ENCODE measurements around the gene CNKSR3.

The CNKSR3 gene

GRCh38 chr6:154448448-154449096 is 61.9 kb downstream of the CNKSR3 start:
- peak; percentile 73 for DNase-seq

GRCh38 chr6:154447954-154448353 is 62.5 kb downstream of the CNKSR3 start:
- DNase-seq = peak; percentile 9

GRCh38 chr6:154446984-154447383 is 63.5 kb downstream of the CNKSR3 start:
- no peak for DNase-seq

- DNase-seq = no peak
These were observed 65.1 kb downstream of the CNKSR3 start for GRCh38 chr6:154445417-154445816.

GRCh38 chr6:154441995-154442310 is 68.5 kb downstream of the CNKSR3 start:
- DNase-seq = no peak

GRCh38 chr6:154440422-154441043 is 70.0 kb downstream of the CNKSR3 start:
- DNase-seq = no peak

- DNase-seq = no peak
These were observed 70.5 kb downstream of the CNKSR3 start for GRCh38 chr6:154440022-154440421.

- no peak for DNase-seq
These were observed 71.5 kb downstream of the CNKSR3 start for GRCh38 chr6:154438882-154439415.

GRCh38 chr6:154435400-154435945 is 75.0 kb downstream of the CNKSR3 start:
- no peak for DNase-seq

- no peak for DNase-seq
These were observed 75.8 kb downstream of the CNKSR3 start for GRCh38 chr6:154434662-154435061.

- DNase-seq = no peak
These were observed 76.8 kb downstream of the CNKSR3 start for GRCh38 chr6:154433477-154434241.

- peak; percentile 66 for DNase-seq
These were observed 77.7 kb downstream of the CNKSR3 start for GRCh38 chr6:154432533-154433476.

GRCh38 chr6:154430481-154430919 is 80.0 kb downstream of the CNKSR3 start:
- DNase-seq = no peak

GRCh38 chr6:154429711-154430110 is 80.8 kb downstream of the CNKSR3 start:
- no peak for DNase-seq

- peak; percentile 33 for DNase-seq
These were observed 81.6 kb downstream of the CNKSR3 start for GRCh38 chr6:154428897-154429296.

GRCh38 chr6:154427446-154427845 is 83.0 kb downstream of the CNKSR3 start:
- no peak for DNase-seq

- no peak for DNase-seq
These were observed 83.5 kb downstream of the CNKSR3 start for GRCh38 chr6:154426997-154427396.

- no peak for DNase-seq
These were observed 85.5 kb downstream of the CNKSR3 start for GRCh38 chr6:154425034-154425433.

GRCh38 chr6:154414021-154414813 is 96.3 kb downstream of the CNKSR3 start:
- no peak for DNase-seq

GRCh38 chr6:154412106-154412820 is 98.2 kb downstream of the CNKSR3 start:
- no peak for DNase-seq

GRCh38 chr6:154411076-154411475 is 99.4 kb downstream of the CNKSR3 start:
- peak; percentile 59 for DNase-seq

All from fibroblast of skin of back (primary cell).